Kidney (tissue), 14 donors: ENCODE results near the gene EBF3. TPM values are rescaled to one million over a fixed set of nuclear protein-coding genes. Genes with fewer than 3 reads are reported as not detected.

Source experiments
- DNase-seq, 5 donors: peaks; one replicate each; pipeline ENCODE4 v3.0.0-alpha.2; 2013 to 2020
- FAIRE-seq: peaks from 2 replicates; lab custom pipeline; 2012; peaks lifted over from hg19 to GRCh38; lab: Jason Lieb, UNC
- H3K27ac ChIP-seq, 2 donors: one replicate each; pipeline ENCODE4 v1.7.0; 2013; ENCODE audit warnings: low read depth in 2 of 2, low read length in 2 of 2, inconsistent platforms in 1 of 2
- H3K27me3 ChIP-seq: one replicate; pipeline ENCODE4 v1.7.1; 2013; ENCODE audit warnings: low read length, inconsistent platforms; ENCODE audit not compliant: control insufficient read depth, insufficient read depth
- H3K36me3 ChIP-seq, 3 donors: one replicate each; pipeline versions ENCODE4 v1.7.0 to v1.7.1; 2013; ENCODE audit warnings: low read length in 3 of 3, control low read depth in 1 of 3, inconsistent platforms in 1 of 3; ENCODE audit not compliant: insufficient read depth in 3 of 3, control insufficient read depth in 2 of 3
- H3K4me1 ChIP-seq, 3 donors: one replicate each; pipeline versions ENCODE4 v1.7.0 to v1.7.1; 2013; ENCODE audit warnings: low read length in 3 of 3, inconsistent platforms in 1 of 3, low read depth in 1 of 3; ENCODE audit not compliant: control insufficient read depth in 2 of 3, insufficient read depth in 2 of 3
- H3K4me3 ChIP-seq, 3 donors: one replicate each; pipeline versions ENCODE4 v1.7.0 to v1.8.1; 2013; ENCODE audit warnings: low read length in 3 of 3, control low read depth in 1 of 3, inconsistent platforms in 1 of 3
- H3K9ac ChIP-seq, 3 donors: one replicate each; pipeline versions ENCODE4 v1.7.0 to v1.7.1; 2013; ENCODE audit warnings: low read length in 3 of 3, control low read depth in 1 of 3, inconsistent platforms in 1 of 3
- H3K9me3 ChIP-seq, 3 donors: one replicate each; pipeline versions ENCODE4 v1.7.0 to v1.7.1; 2013; ENCODE audit warnings: low read length in 3 of 3, control low read depth in 1 of 3, inconsistent platforms in 1 of 3; ENCODE audit not compliant: control insufficient read depth in 2 of 3, insufficient read depth in 1 of 3
- CTCF ChIP-seq: IDR thresholded peaks from 3 replicates; pipeline ENCODE4 v1.5.1; 2012; ENCODE audit warnings: mild to moderate bottlenecking, moderate library complexity, borderline replicate concordance; ENCODE audit not compliant: insufficient read depth; ENCODE audit errors: extremely low read depth
- intact Hi-C: fragments of 100-400 bp; cut with DNase I; formaldehyde crosslinking; loops from one replicate; pipeline ENCODE4 v1.11.1; 2022
- polyA plus RNA-seq: library from polyadenylated mRNA; stranded (reverse); fragments of 350-450 nt; fragmentation: Illumina TruSeq; extraction: RNeasy Lipid Tissue Mini Kit (QIAGEN cat#74804); gene quantifications from one replicate; pipeline ENCODE4 v1.2.3, GENCODE V29; 2014; ENCODE audit warnings: low read depth, low replicate concordance; ENCODE audit not compliant: insufficient read depth
- total RNA-seq: library from RNA; stranded (reverse); fragmentation: NEBNext Ultra II Directional; extraction: Animal tissue kit (Norgen Biotek cat#: 25700); gene quantifications from one replicate; pipeline ENCODE4 v1.2.1, GENCODE V29; 2021
- donor health status: control.
- donor health status: control.
- donor health status: control.
- donor health status: control.
- donor health status: control.
- donor health status: DM: yes; HTN: yes; CAD: no.
- donor health status: Normal renal cell carcinoma (clear cell type).

Gene EBF3
- total and polyA plus RNA-seq, 2 donors from 2014 or later = 0.09 to 0.98 TPM

DNA sequence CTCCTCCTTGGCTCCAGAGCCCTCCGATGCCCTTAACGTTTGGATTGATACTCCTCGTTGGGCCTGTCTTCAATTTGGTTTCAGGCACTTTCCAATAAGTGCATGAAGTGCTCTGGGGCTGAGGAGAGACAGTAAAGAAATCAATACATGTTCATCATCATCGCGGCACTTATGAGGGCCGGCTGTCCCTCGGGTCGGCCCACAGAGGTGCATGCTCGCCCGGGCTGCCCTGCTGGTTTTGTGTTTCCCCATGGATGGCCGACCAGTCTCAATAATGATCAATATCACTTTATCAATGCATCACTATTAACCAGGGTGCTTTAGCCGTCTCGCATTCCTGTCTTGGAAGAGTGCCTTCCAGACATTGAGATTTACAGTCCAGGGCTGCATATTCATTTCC lies 154.2 kb downstream of the EBF3 start:
- Histone ChIP-seq H3K4me1 (peaks cover 0 to 2% (median 0%) of the 10 kb centered on the region in 3 donors), H3K36me3 (no peaks in the 10 kb centered on the region), H3K9me3 (no peaks in the 10 kb centered on the region), H3K27me3 (no peaks in the 10 kb centered on the region), H3K9ac (no peak overlapping the region), H3K27ac (no peak overlapping the region), H3K4me3 (no peak overlapping the region)
- no peak for DNase-seq
- FAIRE-seq = no peak
- TF ChIP-seq CTCF = no peak
- intact Hi-C loops = no loop called here

DNA sequence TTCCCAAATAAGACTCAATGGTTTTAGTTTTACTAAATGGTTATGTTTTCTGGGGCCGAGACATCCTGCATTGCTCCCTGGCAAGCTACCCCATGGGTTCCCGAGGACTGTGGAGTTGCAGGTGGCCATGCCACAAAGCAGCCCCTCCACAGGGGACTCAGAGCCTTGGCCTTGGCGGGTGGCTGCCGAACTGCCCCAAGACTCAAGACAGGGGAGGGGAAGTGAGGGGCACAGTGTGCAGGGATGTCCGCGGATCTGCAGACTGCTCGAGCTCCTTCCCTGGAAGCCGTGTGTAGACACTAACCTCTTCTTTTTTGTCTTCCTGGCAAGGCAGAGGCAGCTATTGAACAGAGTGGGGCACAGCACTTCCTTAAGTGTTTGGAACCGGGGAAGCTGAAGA lies 154.6 kb downstream of the EBF3 start:
- no peak for FAIRE-seq
- Histone ChIP-seq H3K27me3 (no peaks in the 10 kb centered on the region), H3K27ac (no peak overlapping the region), H3K9me3 (no peaks in the 10 kb centered on the region), H3K4me1 (peaks cover 0 to 2% (median 0%) of the 10 kb centered on the region in 3 donors), H3K36me3 (no peaks in the 10 kb centered on the region), H3K9ac (no peak overlapping the region), H3K4me3 (no peak overlapping the region)
- DNase-seq = no peak
- no peak for TF ChIP-seq CTCF
- intact Hi-C loops = no loop called here

- no peaks in the 10 kb centered on the region for H3K4me1 ChIP-seq
- intact Hi-C loops = no loop called here
- DNase-seq (no peak), FAIRE-seq (no peak)
- H3K27me3 ChIP-seq = no peaks in the 10 kb centered on the region
- H3K4me3 ChIP-seq = no peak overlapping the region
- TF ChIP-seq CTCF = no peak
- H3K27ac ChIP-seq = no peak overlapping the region
- no peaks in the 10 kb centered on the region for H3K36me3 ChIP-seq
- peaks cover 0 to 3% (median 0%) of the 10 kb centered on the region in 3 donors for H3K9me3 ChIP-seq
- H3K9ac ChIP-seq = no peak overlapping the region
These were observed 155.7 kb downstream of the EBF3 start for GRCh38 chr10:129808092-129808983.
